Common myeloid progenitor, CD34-positive (primary cell): ENCODE data around the gene KRTAP6-1.

Source experiments
- CTCF ChIA-PET: fragments of 350-600 bp; sonication (Branson Sonifier 250); formaldehyde crosslinking; loops from one replicate; lab custom pipeline; 2021; ENCODE audit warnings: antibody characterized with exemption; lab: Charles Lee
- POLR2A ChIA-PET: fragments of 350-600 bp; sonication (Branson Sonifier 250); formaldehyde crosslinking; loops from one replicate; lab custom pipeline; 2021; ENCODE audit warnings: antibody characterized with exemption; lab: Charles Lee
- DNase-seq, 3 donors: peaks; one replicate each; pipeline versions ENCODE4 v3.0.0 to v3.0.0-alpha.2; 2013
- H3K27ac ChIP-seq, 2 experiments: 1 replicate in 1 of 2; 2 replicates in 1 of 2; pipeline ENCODE4 v1.7.0; 2013; ENCODE audit warnings: inconsistent platforms in 2 of 2, low read length in 2 of 2, mild to moderate bottlenecking in 2 of 2, low read depth in 1 of 2, moderate library complexity in 1 of 2; ENCODE audit not compliant: severe bottlenecking in 2 of 2, insufficient read depth in 1 of 2, poor library complexity in 1 of 2
- H3K27me3 ChIP-seq, 5 experiments: replicated peaks in 2 of 5; 1 replicate in 3 of 5; 2 replicates in 2 of 5; pipeline versions ENCODE4 v1.6.1 to v1.7.0; 2013; ENCODE audit warnings: low read length in 4 of 5, mild to moderate bottlenecking in 2 of 5, moderate library complexity in 2 of 5, inconsistent platforms in 1 of 5; ENCODE audit not compliant: insufficient read depth in 5 of 5, control insufficient read depth in 4 of 5
- H3K36me3 ChIP-seq, 4 experiments: 1 replicate in 2 of 4; 2 replicates in 2 of 4; pipeline versions ENCODE4 v1.6.1 to v1.7.0; 2013; ENCODE audit warnings: low read length in 3 of 4, control low read depth in 1 of 4, mild to moderate bottlenecking in 1 of 4; ENCODE audit not compliant: control insufficient read depth in 4 of 4, insufficient read depth in 4 of 4
- H3K4me1 ChIP-seq, 4 experiments: 1 replicate in 3 of 4; 2 replicates in 1 of 4; pipeline versions ENCODE4 v1.6.1 to v1.7.1; 2013; ENCODE audit warnings: low read length in 3 of 4, mild to moderate bottlenecking in 3 of 4, control low read depth in 1 of 4, inconsistent platforms in 1 of 4, moderate library complexity in 1 of 4; ENCODE audit not compliant: control insufficient read depth in 4 of 4, insufficient read depth in 4 of 4; ENCODE audit errors: control extremely low read depth in 1 of 4
- H3K4me3 ChIP-seq, 7 experiments: 1 replicate in 4 of 7; 2 replicates in 3 of 7; pipeline versions ENCODE4 v1.5.1 to v1.7.0; 2013; ENCODE audit warnings: mild to moderate bottlenecking in 7 of 7, low read length in 6 of 7, moderate library complexity in 6 of 7, inconsistent platforms in 2 of 7, low read depth in 2 of 7, control low read depth in 1 of 7; ENCODE audit not compliant: insufficient read depth in 4 of 7, control insufficient read depth in 1 of 7; ENCODE audit errors: extremely low read depth in 1 of 7
- H3K9me3 ChIP-seq, 5 experiments: 1 replicate in 4 of 5; 2 replicates in 1 of 5; pipeline versions ENCODE4 v1.6.1 to v1.7.1; 2013; ENCODE audit warnings: low read length in 4 of 5, mild to moderate bottlenecking in 2 of 5, inconsistent platforms in 1 of 5, low read depth in 1 of 5, moderate library complexity in 1 of 5; ENCODE audit not compliant: control insufficient read depth in 4 of 5, insufficient read depth in 2 of 5; ENCODE audit errors: control extremely low read depth in 1 of 5
- WGBS: methylation state at CpG from one replicate; pipeline ENCODE4 v1.1.5; 2013; ENCODE audit not compliant: insufficient coverage; 5-methylcytosine and 5-hydroxymethylcytosine counted together

Gene KRTAP6-1

DNA sequence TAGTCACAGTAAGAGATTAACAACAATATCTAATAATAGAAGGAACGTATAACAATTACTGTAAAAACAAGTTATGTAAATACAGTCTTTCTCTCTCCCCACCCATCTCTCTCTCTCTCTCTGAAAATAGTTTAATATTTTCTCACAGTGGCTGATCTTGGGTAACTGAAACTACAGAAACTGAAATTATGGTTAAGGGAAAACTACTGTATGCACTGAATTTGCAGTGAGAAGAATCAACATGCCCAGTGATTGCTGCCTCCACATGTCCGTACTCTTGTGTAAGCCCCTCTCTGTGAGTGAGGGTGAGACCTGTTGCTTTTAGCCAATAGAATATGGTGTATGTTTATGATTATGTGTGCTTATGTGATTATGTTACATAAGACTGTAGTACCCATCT, 1.6 kb downstream of the KRTAP6-1 start:
- Histone ChIP-seq H3K27ac (no peak overlapping the region), H3K4me3 (no peak overlapping the region), H3K9me3 (no peaks in the 10 kb centered on the region), H3K27me3 (no peaks in the 10 kb centered on the region), H3K36me3 (no peaks in the 10 kb centered on the region), H3K4me1 (no peaks in the 10 kb centered on the region)
- 100% methylated on average over 1 of the region's 2 CpGs for WGBS
- ChIA-PET POLR2A (no interaction called here), CTCF (no interaction called here)
- DNase-seq: no peak

DNA sequence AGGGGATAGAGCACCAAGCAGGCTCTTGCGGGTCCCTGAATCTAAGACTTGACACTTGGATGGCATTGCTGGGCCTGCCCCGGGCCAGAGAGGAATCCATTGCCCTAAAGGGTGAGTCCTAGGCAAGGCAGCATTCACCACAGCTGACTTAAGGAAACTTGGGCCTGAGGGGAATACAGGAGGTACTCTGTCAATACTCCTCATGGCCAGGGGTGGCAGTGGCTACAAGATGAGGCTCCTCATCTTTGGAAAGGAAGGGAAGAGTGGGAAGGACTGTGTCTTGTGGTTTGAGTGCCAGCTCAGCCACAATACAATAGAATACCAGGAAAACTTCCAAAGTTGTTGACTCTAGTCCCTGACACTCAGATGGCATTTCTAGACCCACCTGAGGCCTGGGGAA, 7.8 kb downstream of the KRTAP6-1 start:
- DNase-seq: no peak
- Histone ChIP-seq H3K4me1 (no peaks in the 10 kb centered on the region), H3K27ac (no peak overlapping the region), H3K36me3 (no peaks in the 10 kb centered on the region), H3K9me3 (no peaks in the 10 kb centered on the region), H3K4me3 (no peak overlapping the region), H3K27me3 (no peaks in the 10 kb centered on the region)
- POLR2A ChIA-PET: no interaction called here
- CTCF ChIA-PET: no interaction called here
- 89% methylated on average over 2 of the region's 2 CpGs for WGBS

DNA sequence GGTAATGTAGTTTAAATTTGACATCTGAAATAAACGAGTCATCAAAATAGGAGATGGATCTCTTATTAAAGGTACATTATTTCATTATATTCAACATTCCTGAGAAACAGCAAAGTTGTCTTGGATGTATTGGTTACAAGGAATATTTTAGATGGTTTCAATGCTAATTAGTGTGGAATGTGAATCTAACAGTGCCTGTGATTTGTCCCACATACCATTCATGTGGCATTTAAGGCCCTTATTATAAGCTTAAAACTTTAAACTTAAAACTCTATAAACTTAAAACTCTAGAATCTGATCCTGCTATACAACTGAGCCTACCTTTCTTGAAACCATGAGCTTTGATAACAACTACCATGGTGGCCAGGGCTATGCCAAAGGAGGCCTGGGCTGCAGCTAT, 12.9 kb downstream of the KRTAP6-1 start, which contains the start of gene KRTAP22-1:
TSS of gene KRTAP22-1 (plus strand) at position 301 of the 400 bp plus-strand sequence.
- WGBS: no CpG with 5 or more reads among the region's 1 CpG
- ChIA-PET POLR2A (no interaction called here), CTCF (no interaction called here)
- no peak for DNase-seq
- no peaks in the 10 kb centered on the region for H3K27me3 ChIP-seq
- H3K4me1 ChIP-seq: no peaks in the 10 kb centered on the region
- no peak within 1 kb of the TSS for H3K27ac ChIP-seq
- H3K4me3 ChIP-seq: no peak within 1 kb of the TSS
- no peaks in the 10 kb centered on the region for H3K9me3 ChIP-seq
- H3K36me3 ChIP-seq: no peaks in the 10 kb centered on the region

DNA sequence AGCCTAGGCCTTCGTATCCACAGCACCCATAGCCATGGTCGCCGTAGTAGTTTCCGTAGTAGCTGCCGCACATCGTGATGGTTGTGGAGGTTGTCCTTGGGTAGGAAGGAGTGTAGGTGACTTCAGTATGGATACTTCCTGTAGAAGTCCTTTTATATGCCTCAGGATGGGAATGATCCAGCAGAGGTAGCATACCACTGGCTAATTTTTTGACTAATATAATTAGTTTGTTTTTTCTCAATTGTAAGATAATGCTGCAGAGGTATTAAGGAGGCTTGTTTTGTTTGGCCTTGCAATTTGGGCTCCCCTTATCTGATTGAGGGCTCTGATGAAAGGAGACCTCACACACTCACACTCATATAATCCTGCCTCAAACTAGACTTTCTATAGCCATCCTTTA, 14.9 kb downstream of the KRTAP6-1 start, which contains the start of gene KRTAP6-2:
TSS of gene KRTAP6-2 (minus strand) at position 101 of the 400 bp plus-strand sequence. CDS start at position 73, 28 bp downstream.
- H3K27ac ChIP-seq: no peak within 1 kb of the TSS
- WGBS: 91% methylated on average over 6 of the region's 6 CpGs
- ChIA-PET CTCF (no interaction called here), POLR2A (no interaction called here)
- H3K9me3 ChIP-seq: no peaks in the 10 kb centered on the region
- no peaks in the 10 kb centered on the region for H3K27me3 ChIP-seq
- H3K4me3 ChIP-seq: no peak within 1 kb of the TSS
- no peaks in the 10 kb centered on the region for H3K36me3 ChIP-seq
- no peak for DNase-seq
- H3K4me1 ChIP-seq: no peaks in the 10 kb centered on the region

DNA sequence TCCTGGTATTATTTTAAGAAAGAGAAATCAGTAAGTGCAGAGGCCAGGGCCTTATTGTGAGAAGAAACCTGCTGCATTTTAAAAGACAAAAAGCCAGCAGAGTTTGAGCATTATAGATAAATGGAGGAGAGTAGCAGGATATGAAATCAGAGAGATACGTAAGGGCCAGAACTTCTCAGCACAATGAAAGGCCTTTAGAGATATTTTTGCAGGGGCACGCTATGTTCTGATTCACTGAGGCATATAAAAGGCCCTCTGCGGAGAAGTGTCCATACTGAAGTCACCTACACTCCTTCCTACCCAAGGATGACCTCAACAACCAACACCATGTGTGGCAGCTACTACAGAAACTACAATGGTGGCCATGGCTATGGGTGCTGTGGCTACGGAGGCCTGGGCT, 21.6 kb downstream of the KRTAP6-1 start, which contains the start of gene KRTAP6-3:
TSS of gene KRTAP6-3 (plus strand) at position 301 of the 400 bp plus-strand sequence. CDS start at position 307, 6 bp downstream.
- Histone ChIP-seq H3K4me1 (no peaks in the 10 kb centered on the region), H3K36me3 (no peaks in the 10 kb centered on the region), H3K4me3 (no peak within 1 kb of the TSS), H3K9me3 (no peaks in the 10 kb centered on the region), H3K27ac (no peak within 1 kb of the TSS), H3K27me3 (no peaks in the 10 kb centered on the region)
- no peak for DNase-seq
- POLR2A ChIA-PET: no interaction called here
- CTCF ChIA-PET: no interaction called here
- WGBS: 96% methylated on average over 3 of the region's 4 CpGs

DNA sequence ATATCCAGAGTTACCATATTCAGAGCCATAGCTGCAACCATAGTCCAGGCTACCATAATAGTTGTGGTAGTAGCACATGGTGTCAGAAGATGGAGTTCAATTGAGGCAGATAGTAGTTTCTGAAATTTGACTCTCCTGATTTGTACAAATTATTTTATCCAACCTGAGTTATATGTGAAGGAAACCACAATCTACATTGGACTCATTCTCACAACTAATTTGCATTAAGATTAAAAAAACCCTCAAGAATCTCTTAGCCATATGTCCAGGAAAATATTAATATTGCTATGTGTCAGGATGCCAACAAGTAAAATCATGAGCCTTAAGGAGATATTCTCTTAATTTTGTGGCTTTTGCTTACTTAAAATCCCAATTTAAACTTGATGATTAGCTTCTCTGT, 23.4 kb downstream of the KRTAP6-1 start, which contains the start of gene KRTAP22-2:
TSS of gene KRTAP22-2 (minus strand) at position 101 of the 400 bp plus-strand sequence.
- H3K4me1 ChIP-seq: no peaks in the 10 kb centered on the region
- H3K36me3 ChIP-seq: no peaks in the 10 kb centered on the region
- DNase-seq: no peak
- H3K27me3 ChIP-seq: no peaks in the 10 kb centered on the region
- H3K9me3 ChIP-seq: no peaks in the 10 kb centered on the region
- H3K4me3 ChIP-seq: no peak within 1 kb of the TSS
- CTCF ChIA-PET: no interaction called here
- H3K27ac ChIP-seq: no peak within 1 kb of the TSS
- POLR2A ChIA-PET: no interaction called here

DNA sequence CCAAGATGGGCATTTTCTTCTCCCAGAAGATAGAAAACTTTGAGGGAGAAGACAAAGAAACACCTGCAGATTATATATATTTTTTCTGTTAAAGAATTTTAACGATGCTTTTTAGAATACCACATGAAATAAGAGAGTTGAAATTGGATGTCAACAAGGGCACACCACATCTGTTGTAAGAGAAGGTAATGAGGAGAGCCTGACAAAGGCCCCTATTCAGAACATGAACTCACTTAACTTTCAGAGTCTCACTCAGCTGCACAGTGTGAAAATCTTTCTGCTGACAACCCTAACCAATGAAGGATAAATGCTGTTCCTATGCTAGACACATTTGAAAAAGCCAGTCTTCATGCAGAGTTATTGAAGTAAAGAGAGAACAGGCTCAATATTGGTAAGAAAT, 30.9 kb downstream of the KRTAP6-1 start:
- no peak for DNase-seq
- Histone ChIP-seq H3K27me3 (no peaks in the 10 kb centered on the region), H3K9me3 (no peaks in the 10 kb centered on the region), H3K36me3 (no peaks in the 10 kb centered on the region), H3K27ac (no peak overlapping the region), H3K4me1 (no peaks in the 10 kb centered on the region), H3K4me3 (no peak overlapping the region)
- ChIA-PET CTCF (no interaction called here), POLR2A (no interaction called here)
- no CpG with 5 or more reads among the region's 1 CpG for WGBS
